Mesenchymal stem cell (in vitro differentiated cells and primary cell): ENCODE results near the gene ASIC1.
A peak's percentile ranks its signal among the peaks of the same experiment; 100 is the strongest.

Experiments
- DNase-seq: peaks from one replicate; pipeline ENCODE4 v3.0.0-alpha.2; 2013
- H2AFZ ChIP-seq: one replicate; pipeline ENCODE4 v1.6.1; 2013; ENCODE audit warnings: low read depth, mild to moderate bottlenecking, control low read depth, inconsistent platforms, low read length, moderate library complexity
- H2AK5ac ChIP-seq: 2 replicates; pipeline ENCODE4 v1.6.1; 2013; ENCODE audit warnings: low read length, moderate library complexity, mild to moderate bottlenecking, inconsistent platforms; ENCODE audit not compliant: severe bottlenecking
- H2BK120ac ChIP-seq: one replicate; pipeline ENCODE4 v1.6.1; 2013; ENCODE audit warnings: low read depth, mild to moderate bottlenecking, inconsistent platforms, low read length, moderate library complexity
- H2BK12ac ChIP-seq, 2 experiments: one replicate each; pipeline ENCODE4 v1.6.1; 2013; ENCODE audit warnings: inconsistent platforms in 2 of 2, low read length in 2 of 2, mild to moderate bottlenecking in 2 of 2, moderate library complexity in 2 of 2, control low read depth in 1 of 2
- H2BK15ac ChIP-seq: one replicate; pipeline ENCODE4 v1.6.1; 2013; ENCODE audit warnings: mild to moderate bottlenecking, low read depth, inconsistent platforms; ENCODE audit not compliant: poor library complexity, severe bottlenecking
- H2BK5ac ChIP-seq: 2 replicates; pipeline ENCODE4 v1.6.1; 2013; ENCODE audit warnings: low read depth, mild to moderate bottlenecking, low read length, control low read depth, inconsistent platforms; ENCODE audit not compliant: poor library complexity, severe bottlenecking
- H3K14ac ChIP-seq, 2 experiments: one replicate each; pipeline ENCODE4 v1.6.1; 2013; ENCODE audit warnings: inconsistent platforms in 2 of 2, low read length in 2 of 2, control low read depth in 1 of 2, mild to moderate bottlenecking in 1 of 2, moderate library complexity in 1 of 2
- H3K18ac ChIP-seq, 2 experiments: one replicate each; pipeline ENCODE4 v1.6.1; 2013; ENCODE audit warnings: inconsistent platforms in 2 of 2, low read length in 2 of 2, control low read depth in 1 of 2, low read depth in 1 of 2, mild to moderate bottlenecking in 1 of 2
- H3K23ac ChIP-seq, 2 experiments: one replicate each; pipeline ENCODE4 v1.6.1; 2013; ENCODE audit warnings: inconsistent platforms in 2 of 2, low read length in 2 of 2, mild to moderate bottlenecking in 2 of 2, moderate library complexity in 2 of 2, control low read depth in 1 of 2
- H3K27ac ChIP-seq: 2 replicates; pipeline ENCODE4 v1.5.1; 2013; ENCODE audit warnings: mild to moderate bottlenecking, moderate library complexity, low read length, control low read depth, inconsistent platforms; ENCODE audit not compliant: poor library complexity, severe bottlenecking
- H3K27me3 ChIP-seq, 2 experiments: 2 replicates each; pipeline versions ENCODE4 v1.6.1 to v1.7.0; 2013; ENCODE audit warnings: low read length in 2 of 2, mild to moderate bottlenecking in 2 of 2, moderate library complexity in 2 of 2, control low read depth in 1 of 2, inconsistent platforms in 1 of 2; ENCODE audit not compliant: control insufficient read depth in 1 of 2, insufficient read depth in 1 of 2
- H3K36me3 ChIP-seq, 2 experiments: 2 replicates each; pipeline versions ENCODE4 v1.6.1 to v1.7.0; 2013; ENCODE audit warnings: low read length in 2 of 2, control low read depth in 1 of 2, inconsistent platforms in 1 of 2, low read depth in 1 of 2, mild to moderate bottlenecking in 1 of 2; ENCODE audit not compliant: insufficient read depth in 2 of 2, control insufficient read depth in 1 of 2
- H3K4ac ChIP-seq, 2 experiments: one replicate each; pipeline ENCODE4 v1.6.1; 2013; ENCODE audit warnings: inconsistent platforms in 2 of 2, low read length in 2 of 2, mild to moderate bottlenecking in 2 of 2, moderate library complexity in 2 of 2, control low read depth in 1 of 2, low read depth in 1 of 2
- H3K4me1 ChIP-seq: 2 replicates; pipeline ENCODE4 v1.6.1; 2013; ENCODE audit warnings: low read depth, low read length, control low read depth; ENCODE audit not compliant: control insufficient read depth, insufficient read depth
- H3K4me2 ChIP-seq: 2 replicates; pipeline ENCODE4 v1.6.1; 2013; ENCODE audit warnings: low read length, mild to moderate bottlenecking, inconsistent platforms; ENCODE audit not compliant: poor library complexity, severe bottlenecking
- H3K4me3 ChIP-seq, 2 experiments: 2 replicates each; pipeline versions ENCODE4 v1.5.1 to v1.7.0; 2013; ENCODE audit warnings: low read length in 2 of 2, mild to moderate bottlenecking in 2 of 2, control low read depth in 1 of 2, low read depth in 1 of 2; ENCODE audit not compliant: insufficient read depth in 1 of 2
- H3K79me1 ChIP-seq: replicated peaks from 2 replicates; pipeline ENCODE4 v1.6.1; 2013; ENCODE audit warnings: mild to moderate bottlenecking, control low read depth, low read length, inconsistent platforms; ENCODE audit not compliant: poor library complexity, severe bottlenecking
- H3K9ac ChIP-seq: 2 replicates; pipeline ENCODE4 v1.7.0; 2013; ENCODE audit warnings: mild to moderate bottlenecking, low read length, moderate library complexity
- H3K9me3 ChIP-seq: 2 replicates; pipeline ENCODE4 v1.7.0; 2013; ENCODE audit warnings: mild to moderate bottlenecking, low read length; ENCODE audit not compliant: control insufficient read depth
- H4K8ac ChIP-seq: one replicate; pipeline ENCODE4 v1.6.1; 2013; ENCODE audit warnings: inconsistent platforms, mild to moderate bottlenecking, low read length, moderate library complexity
- H4K91ac ChIP-seq: one replicate; pipeline ENCODE4 v1.6.1; 2013; ENCODE audit warnings: mild to moderate bottlenecking, low read length, inconsistent platforms
- WGBS: methylation state at CpG from one replicate; pipeline ENCODE4 v1.1.7; 2013; ENCODE audit warnings: mixed read lengths; 5-methylcytosine and 5-hydroxymethylcytosine counted together

The ASIC1 gene

GRCh38 chr12:50032515-50032853 is 24.9 kb upstream of the ASIC1 start:
- Histone ChIP-seq H3K4me3 (peak overlapping the region in 1 of 2 experiments; percentile 62), H3K27ac (no peak overlapping the region), H3K27me3 (peaks cover 0 to 5% of the 10 kb centered on the region in 2 experiments), H2BK5ac (no peak overlapping the region), H4K91ac (peak overlapping the region; percentile 66), H3K9me3 (no peaks in the 10 kb centered on the region), H2BK12ac (no peak overlapping the region), H4K8ac (no peak overlapping the region), H3K14ac (no peak overlapping the region), H2AFZ (peak overlapping the region; percentile 99), H3K23ac (no peak overlapping the region), H2BK15ac (no peak overlapping the region), H2BK120ac (no peak overlapping the region), H2AK5ac (no peak overlapping the region), H3K4ac (no peak overlapping the region), H3K4me1 (peaks cover 6% of the 10 kb centered on the region), H3K36me3 (no peaks in the 10 kb centered on the region), H3K9ac (peak overlapping the region; percentile 32), H3K18ac (peak overlapping the region in 1 of 2 experiments; percentile 64), H3K79me1 (no peaks in the 10 kb centered on the region), H3K4me2 (peak overlapping the region; percentile 31)
- WGBS: 51% methylated on average over 14 of the region's 21 CpGs
- no peak for DNase-seq

- H3K27ac ChIP-seq: no peak overlapping the region
- H3K4me1 ChIP-seq: peaks cover 6% of the 10 kb centered on the region
- peak overlapping the region in 1 of 2 experiments; percentile 55 for H3K14ac ChIP-seq
- peak overlapping the region; percentile 66 for H4K91ac ChIP-seq
- H3K4me2 ChIP-seq: peak overlapping the region; percentile 31
- H3K4me3 ChIP-seq: peak overlapping the region in 1 of 2 experiments; percentile 62
- peak overlapping the region in 1 of 2 experiments; percentile 7 for H2BK12ac ChIP-seq
- H3K36me3 ChIP-seq: no peaks in the 10 kb centered on the region
- no peak overlapping the region for H2BK15ac ChIP-seq
- WGBS: 23% methylated on average over 30 of the region's 37 CpGs
- H2AK5ac ChIP-seq: no peak overlapping the region
- H3K18ac ChIP-seq: peak overlapping the region; percentile 14 to 64
- H3K23ac ChIP-seq: no peak overlapping the region
- H3K4ac ChIP-seq: no peak overlapping the region
- H3K9me3 ChIP-seq: no peaks in the 10 kb centered on the region
- H2BK5ac ChIP-seq: no peak overlapping the region
- H3K27me3 ChIP-seq: peaks cover 0 to 5% of the 10 kb centered on the region in 2 experiments
- no peaks in the 10 kb centered on the region for H3K79me1 ChIP-seq
- H4K8ac ChIP-seq: peak overlapping the region; percentile 39
- H2AFZ ChIP-seq: peak overlapping the region; percentile 99
- H3K9ac ChIP-seq: peak overlapping the region; percentile 32
- no peak for DNase-seq
- H2BK120ac ChIP-seq: no peak overlapping the region
Measured at GRCh38 chr12:50032854-50033581, 24.4 kb upstream of the ASIC1 start.

- Histone ChIP-seq H2BK5ac (no peak overlapping the region), H3K4me3 (no peak overlapping the region), H4K8ac (no peak overlapping the region), H3K4me2 (no peak overlapping the region), H3K4me1 (peaks cover 2% of the 10 kb centered on the region), H3K27ac (no peak overlapping the region), H2BK15ac (no peak overlapping the region), H2BK120ac (no peak overlapping the region), H3K27me3 (no peaks in the 10 kb centered on the region), H2AK5ac (no peak overlapping the region), H3K9ac (no peak overlapping the region), H3K4ac (no peak overlapping the region), H3K79me1 (no peaks in the 10 kb centered on the region), H3K23ac (no peak overlapping the region), H4K91ac (no peak overlapping the region), H3K36me3 (no peaks in the 10 kb centered on the region), H3K18ac (no peak overlapping the region), H2BK12ac (no peak overlapping the region), H3K9me3 (no peaks in the 10 kb centered on the region), H3K14ac (no peak overlapping the region), H2AFZ (no peak overlapping the region)
- WGBS: 92% methylated on average over 2 of the region's 4 CpGs
- no peak for DNase-seq
Measured at GRCh38 chr12:50038336-50038735, 19.1 kb upstream of the ASIC1 start.

GRCh38 chr12:50039151-50039835 is 18.1 kb upstream of the ASIC1 start:
- no peak overlapping the region for H2AK5ac ChIP-seq
- H2AFZ ChIP-seq: no peak overlapping the region
- H4K91ac ChIP-seq: no peak overlapping the region
- H4K8ac ChIP-seq: no peak overlapping the region
- no peak overlapping the region for H3K4ac ChIP-seq
- H3K14ac ChIP-seq: no peak overlapping the region
- no peak overlapping the region for H2BK120ac ChIP-seq
- peaks cover 2% of the 10 kb centered on the region for H3K4me1 ChIP-seq
- no peak overlapping the region for H3K4me3 ChIP-seq
- H3K27me3 ChIP-seq: no peaks in the 10 kb centered on the region
- H3K9ac ChIP-seq: peak overlapping the region; percentile 27
- H2BK15ac ChIP-seq: no peak overlapping the region
- no peak overlapping the region for H3K4me2 ChIP-seq
- no peak overlapping the region for H3K18ac ChIP-seq
- H2BK5ac ChIP-seq: no peak overlapping the region
- H3K36me3 ChIP-seq: no peaks in the 10 kb centered on the region
- no peaks in the 10 kb centered on the region for H3K9me3 ChIP-seq
- H2BK12ac ChIP-seq: no peak overlapping the region
- DNase-seq: peak; percentile 71
- H3K27ac ChIP-seq: no peak overlapping the region
- 50% methylated on average over 9 of the region's 9 CpGs for WGBS
- H3K79me1 ChIP-seq: no peaks in the 10 kb centered on the region
- no peak overlapping the region for H3K23ac ChIP-seq
